Karpas-422 (cell line): ENCODE results near the gene DLG1. TPM values are rescaled to one million over a fixed set of nuclear protein-coding genes. Genes with fewer than 3 reads are reported as not detected.

ENCODE experiments used
- DNase-seq: peaks from one replicate; pipeline ENCODE4 v3.0.0-alpha.2; 2015
- H2AFZ ChIP-seq: fragments of 200-600 bp; sonication (generic); 2 replicates; pipeline ENCODE4 v1.6.1; 2014; ENCODE audit warnings: antibody characterized with exemption, low read length, mixed read lengths
- H3K27ac ChIP-seq: fragments of 200-600 bp; sonication (generic); 2 replicates; pipeline ENCODE4 v1.5.1; 2014; ENCODE audit warnings: mild to moderate bottlenecking, low read length, moderate library complexity
- H3K27me3 ChIP-seq: fragments of 200-600 bp; sonication (generic); 2 replicates; pipeline ENCODE4 v1.6.1; 2014; ENCODE audit warnings: low read length, mixed read lengths
- H3K36me3 ChIP-seq: fragments of 200-600 bp; sonication (generic); 2 replicates; pipeline ENCODE4 v1.6.1; 2014; ENCODE audit warnings: low read length, mixed read lengths; ENCODE audit not compliant: insufficient read depth
- H3K4me1 ChIP-seq: fragments of 200-600 bp; sonication (generic); 2 replicates; pipeline ENCODE4 v1.6.1; 2014; ENCODE audit warnings: mild to moderate bottlenecking, low read length, mixed read lengths
- H3K4me2 ChIP-seq: fragments of 200-600 bp; sonication (generic); 2 replicates; pipeline ENCODE4 v1.6.1; 2014; ENCODE audit warnings: low read length, low read depth, mild to moderate bottlenecking; ENCODE audit not compliant: poor library complexity, severe bottlenecking
- H3K4me3 ChIP-seq: fragments of 200-600 bp; sonication (generic); 2 replicates; pipeline ENCODE4 v1.5.1; 2014; ENCODE audit warnings: mild to moderate bottlenecking, antibody characterized with exemption, low read length, mixed read lengths
- H3K79me2 ChIP-seq: fragments of 200-600 bp; sonication (generic); 2 replicates; pipeline ENCODE4 v1.6.1; 2014; ENCODE audit warnings: mild to moderate bottlenecking, low read length, mixed read lengths
- H3K9ac ChIP-seq: fragments of 200-600 bp; sonication (generic); 2 replicates; pipeline ENCODE4 v1.6.0; 2014; ENCODE audit warnings: low read length
- H3K9me2 ChIP-seq: fragments of 200-600 bp; sonication (generic), shearing (Covaris generic); replicated peaks from 2 replicates; pipeline ENCODE4 v1.6.0; 2014; ENCODE audit warnings: mild to moderate bottlenecking, low read length, moderate library complexity; ENCODE audit not compliant: insufficient read depth
- H3K9me3 ChIP-seq: fragments of 300-700, 200-600 bp; sonication (generic); 2 replicates; pipeline ENCODE4 v1.6.1; 2014; ENCODE audit warnings: low read length, mixed read lengths
- H4K20me1 ChIP-seq: fragments of 200-600 bp; sonication (generic); 2 replicates; pipeline ENCODE4 v1.6.1; 2014; ENCODE audit warnings: mild to moderate bottlenecking, antibody characterized with exemption, low read length, low read depth; ENCODE audit not compliant: insufficient read depth
- small RNA-seq: library from RNA; depleted of rRNA; stranded (forward); fragments of <200 nt; gene quantifications from one replicate; pipeline ENCODE3, GENCODE V24; 2014
- total RNA-seq: library from RNA; depleted of rRNA; stranded (reverse); fragments of >200 nt; shearing (Covaris generic); gene quantifications from 2 replicates; pipeline ENCODE4 v1.2.3, GENCODE V29; 2014; ENCODE audit warnings: low replicate concordance

Gene DLG1
- total RNA-seq, 1 experiment from 2014 or later = 92.6 TPM

DNA sequence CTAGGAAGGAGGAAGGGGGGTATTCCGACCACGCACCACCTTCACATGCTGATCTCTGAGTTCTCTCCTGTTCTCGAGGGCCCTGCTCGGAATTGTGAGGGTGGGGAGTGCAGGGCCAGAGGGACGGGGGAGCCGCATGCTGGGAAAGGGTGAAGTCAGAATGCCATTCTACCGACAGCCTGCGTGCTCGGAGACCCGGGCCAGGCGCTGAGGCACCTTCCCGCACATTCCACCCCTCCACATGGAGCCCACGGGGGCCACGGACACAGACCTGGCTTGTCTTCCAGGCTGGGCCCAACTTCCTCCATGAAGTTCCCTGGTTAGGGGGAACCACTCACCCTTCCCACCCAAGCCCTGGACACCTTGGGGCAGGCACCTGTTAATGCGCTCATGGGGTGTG is 301.1 kb downstream of the DLG1 start:
- Histone ChIP-seq H4K20me1 (no peaks in the 10 kb centered on the region), H3K4me3 (no peak overlapping the region), H3K9me3 (no peaks in the 10 kb centered on the region), H3K4me1 (peaks cover 8% of the 10 kb centered on the region), H3K36me3 (no peaks in the 10 kb centered on the region), H3K4me2 (no peak overlapping the region), H3K27ac (no peak overlapping the region), H3K9me2 (no peaks in the 10 kb centered on the region), H3K9ac (no peak overlapping the region), H3K79me2 (no peaks in the 10 kb centered on the region), H3K27me3 (no peaks in the 10 kb centered on the region), H2AFZ (no peak overlapping the region)
- DNase-seq = no peak

GRCh38 chr3:196996454-196997265 is 301.8 kb downstream of the DLG1 start:
- no peaks in the 10 kb centered on the region for H3K9me2 ChIP-seq
- no peaks in the 10 kb centered on the region for H3K27me3 ChIP-seq
- no peak for DNase-seq
- no peak overlapping the region for H2AFZ ChIP-seq
- H3K27ac ChIP-seq = no peak overlapping the region
- H3K9me3 ChIP-seq = no peaks in the 10 kb centered on the region
- H3K36me3 ChIP-seq = no peaks in the 10 kb centered on the region
- no peak overlapping the region for H3K9ac ChIP-seq
- H3K79me2 ChIP-seq = no peaks in the 10 kb centered on the region
- H3K4me1 ChIP-seq = peaks cover 1% of the 10 kb centered on the region
- no peak overlapping the region for H3K4me2 ChIP-seq
- no peak overlapping the region for H3K4me3 ChIP-seq
- H4K20me1 ChIP-seq = no peaks in the 10 kb centered on the region

- Histone ChIP-seq H4K20me1 (no peaks in the 10 kb centered on the region), H3K36me3 (no peaks in the 10 kb centered on the region), H3K9me2 (no peaks in the 10 kb centered on the region), H3K27me3 (no peaks in the 10 kb centered on the region), H3K4me2 (no peak overlapping the region), H2AFZ (no peak overlapping the region), H3K9me3 (no peaks in the 10 kb centered on the region), H3K4me3 (no peak overlapping the region), H3K79me2 (no peaks in the 10 kb centered on the region), H3K9ac (no peak overlapping the region), H3K4me1 (no peaks in the 10 kb centered on the region), H3K27ac (no peak overlapping the region)
- no peak for DNase-seq
Measured at GRCh38 chr3:196995646-196996355, 302.6 kb downstream of the DLG1 start.

- H3K4me3 ChIP-seq = no peak overlapping the region
- H3K36me3 ChIP-seq = no peaks in the 10 kb centered on the region
- no peaks in the 10 kb centered on the region for H3K9me3 ChIP-seq
- H3K9me2 ChIP-seq = no peaks in the 10 kb centered on the region
- H2AFZ ChIP-seq = no peak overlapping the region
- H3K79me2 ChIP-seq = no peaks in the 10 kb centered on the region
- no peaks in the 10 kb centered on the region for H3K27me3 ChIP-seq
- DNase-seq = no peak
- no peak overlapping the region for H3K9ac ChIP-seq
- H3K4me1 ChIP-seq = no peaks in the 10 kb centered on the region
- H3K4me2 ChIP-seq = no peak overlapping the region
- H3K27ac ChIP-seq = no peak overlapping the region
- no peaks in the 10 kb centered on the region for H4K20me1 ChIP-seq
Measured at GRCh38 chr3:196995027-196995426, 303.4 kb downstream of the DLG1 start.

- H3K27ac ChIP-seq = no peak overlapping the region
- no peak overlapping the region for H3K9ac ChIP-seq
- H3K4me3 ChIP-seq = no peak overlapping the region
- no peak for DNase-seq
- H3K4me1 ChIP-seq = no peaks in the 10 kb centered on the region
- H2AFZ ChIP-seq = no peak overlapping the region
- no peaks in the 10 kb centered on the region for H3K9me3 ChIP-seq
- no peaks in the 10 kb centered on the region for H3K27me3 ChIP-seq
- no peaks in the 10 kb centered on the region for H3K36me3 ChIP-seq
- H3K9me2 ChIP-seq = no peaks in the 10 kb centered on the region
- H3K4me2 ChIP-seq = no peak overlapping the region
- no peaks in the 10 kb centered on the region for H4K20me1 ChIP-seq
- no peaks in the 10 kb centered on the region for H3K79me2 ChIP-seq
Measured at GRCh38 chr3:196994056-196994455, 304.4 kb downstream of the DLG1 start.

Small RNA genes lying within 50 kb of the gene (small RNA-seq; reads per million reads assigned to genes)
- not detected for gene MIR4797
